Measurements from ENCODE around the gene PADI1.

Gene PADI1

DNA sequence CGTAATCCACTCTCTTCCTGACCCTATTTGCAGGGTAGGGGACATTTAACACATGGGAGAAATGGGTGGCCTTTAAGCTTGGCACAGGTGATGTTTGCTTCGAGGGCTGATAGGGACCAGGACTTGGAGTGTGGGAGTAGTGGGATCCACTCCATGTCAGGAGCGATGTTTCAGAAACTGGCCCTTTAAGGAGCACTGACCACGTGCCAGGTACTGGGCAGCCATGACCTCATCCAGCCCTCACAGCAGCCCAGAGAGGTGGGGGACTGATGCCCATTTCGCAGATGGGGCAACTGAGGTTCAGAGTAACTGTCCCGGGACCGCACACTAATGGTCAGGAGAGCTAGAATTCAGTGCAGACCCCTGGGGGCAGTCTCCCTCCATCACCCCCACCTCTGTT lies 55.3 kb downstream of the PADI1 start:
- TF ChIP-seq, protein P1, sequence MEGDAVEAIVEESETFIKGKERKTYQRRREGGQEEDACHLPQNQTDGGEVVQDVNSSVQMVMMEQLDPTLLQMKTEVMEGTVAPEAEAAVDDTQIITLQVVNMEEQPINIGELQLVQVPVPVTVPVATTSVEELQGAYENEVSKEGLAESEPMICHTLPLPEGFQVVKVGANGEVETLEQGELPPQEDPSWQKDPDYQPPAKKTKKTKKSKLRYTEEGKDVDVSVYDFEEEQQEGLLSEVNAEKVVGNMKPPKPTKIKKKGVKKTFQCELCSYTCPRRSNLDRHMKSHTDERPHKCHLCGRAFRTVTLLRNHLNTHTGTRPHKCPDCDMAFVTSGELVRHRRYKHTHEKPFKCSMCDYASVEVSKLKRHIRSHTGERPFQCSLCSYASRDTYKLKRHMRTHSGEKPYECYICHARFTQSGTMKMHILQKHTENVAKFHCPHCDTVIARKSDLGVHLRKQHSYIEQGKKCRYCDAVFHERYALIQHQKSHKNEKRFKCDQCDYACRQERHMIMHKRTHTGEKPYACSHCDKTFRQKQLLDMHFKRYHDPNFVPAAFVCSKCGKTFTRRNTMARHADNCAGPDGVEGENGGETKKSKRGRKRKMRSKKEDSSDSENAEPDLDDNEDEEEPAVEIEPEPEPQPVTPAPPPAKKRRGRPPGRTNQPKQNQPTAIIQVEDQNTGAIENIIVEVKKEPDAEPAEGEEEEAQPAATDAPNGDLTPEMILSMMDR (conservative IDR thresholded peaks at IDR 0.05; ENCODE audit: low read depth) = no peak
- peak overlapping the region; percentile 89 for H3K27ac ChIP-seq
- ChIA-PET POLR2A (ENCODE audit: low non-redundant PET) (no interaction called here), CTCF (no interaction called here)
- no peak for DNase-seq (ENCODE audit: low spot score)

DNA sequence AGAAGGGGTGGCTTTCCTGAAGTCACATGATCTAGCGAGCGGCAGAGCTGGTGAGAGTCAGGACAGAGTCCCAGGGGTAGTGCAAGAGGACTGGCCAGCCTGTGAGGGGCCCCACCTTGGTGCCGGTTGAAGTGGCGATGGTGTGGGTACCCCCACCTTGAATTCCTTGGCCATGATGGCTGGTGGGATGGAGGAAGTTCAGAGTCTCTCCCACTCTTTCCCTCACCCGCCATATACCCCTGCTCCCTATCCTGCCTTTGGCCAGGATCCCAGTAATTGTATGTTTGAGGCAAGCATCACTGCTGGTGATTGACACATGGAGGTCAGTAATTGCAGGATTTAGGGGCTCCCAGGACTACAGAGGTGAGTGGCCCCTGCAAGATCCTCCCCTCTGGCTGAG lies 55.8 kb downstream of the PADI1 start:
- peak overlapping the region; percentile 89 for H3K27ac ChIP-seq
- no peak for DNase-seq (ENCODE audit: low spot score)
- ChIA-PET CTCF (no interaction called here), POLR2A (ENCODE audit: low non-redundant PET) (no interaction called here)
- TF ChIP-seq, protein P1 (conservative IDR thresholded peaks at IDR 0.05; ENCODE audit: low read depth) = no peak

DNA sequence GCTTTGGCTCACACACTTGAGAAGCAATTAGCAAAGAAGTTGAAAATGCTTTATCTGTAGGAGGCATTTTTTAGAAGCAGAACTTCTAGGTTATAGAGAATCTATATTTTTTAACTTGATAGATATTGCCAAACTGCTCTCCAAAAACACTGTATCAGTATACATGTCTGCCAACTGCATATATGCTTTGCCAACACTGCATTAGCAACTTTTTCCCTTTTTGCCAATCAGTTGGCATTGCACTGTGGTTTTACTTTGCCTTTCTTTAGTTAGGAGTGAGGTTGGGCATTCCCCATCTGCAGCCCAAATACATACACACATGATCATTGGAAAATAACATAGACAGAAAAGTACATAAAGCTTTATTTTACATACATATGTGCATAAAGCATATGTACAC lies 59.0 kb downstream of the PADI1 start:
- TF ChIP-seq, protein P1 (conservative IDR thresholded peaks at IDR 0.05; ENCODE audit: low read depth) = no peak
- POLR2A ChIA-PET (ENCODE audit: low non-redundant PET) = no interaction called here
- CTCF ChIA-PET = interaction anchor here (0.7 to 1.5 kb wide), 2 partner anchors 10 to 983 kb away, joined by 3 to 4 read pairs; no protein-coding TSS in a partner anchor
- DNase-seq (ENCODE audit: low spot score) = no peak
- no peak overlapping the region for H3K27ac ChIP-seq

DNA sequence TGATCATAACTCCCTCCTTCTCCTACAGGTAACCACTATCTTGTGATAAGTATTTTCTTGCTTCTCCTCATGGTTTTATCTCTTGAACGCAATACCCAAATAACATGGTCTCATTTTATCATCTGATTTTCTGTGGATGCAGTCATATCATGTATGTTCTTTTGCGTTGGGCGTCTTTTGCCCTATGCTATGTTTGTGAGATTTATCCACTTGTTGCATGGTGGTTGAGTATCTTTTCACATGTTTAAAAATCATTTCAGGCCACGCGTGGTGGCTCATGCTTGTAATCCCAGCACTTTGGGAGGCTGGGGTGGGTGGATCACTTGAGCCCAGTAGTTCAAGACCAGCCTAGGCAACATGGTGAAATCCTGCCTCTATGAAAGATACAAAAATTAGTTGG lies 59.5 kb downstream of the PADI1 start:
- CTCF ChIA-PET = interaction anchor here (0.7 kb wide), 2 partner anchors 72 to 983 kb away, joined by 3 to 4 read pairs; no protein-coding TSS in a partner anchor

DNA sequence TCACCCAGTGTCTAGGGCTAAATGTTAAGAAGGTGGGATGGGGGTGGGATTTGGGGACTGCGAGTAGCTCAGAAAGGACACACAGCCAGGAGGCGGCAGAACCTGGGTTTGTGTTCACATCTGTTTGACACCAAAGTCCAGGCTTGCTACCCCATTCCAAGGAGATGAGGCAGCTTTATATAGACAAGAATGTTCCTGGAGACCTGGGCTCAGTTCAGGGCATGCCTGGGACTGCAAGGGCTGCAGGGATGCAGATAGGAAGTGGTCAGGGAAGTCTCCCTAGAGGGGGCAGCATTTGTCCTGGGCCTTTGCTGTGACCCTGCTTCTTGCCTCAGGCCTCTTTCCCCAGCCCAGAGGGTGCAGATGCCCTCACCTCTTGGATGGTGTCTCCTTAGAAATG lies 60.2 kb downstream of the PADI1 start:
- peak overlapping the region; percentile 85 for H3K27ac ChIP-seq
- POLR2A ChIA-PET (ENCODE audit: low non-redundant PET) = no interaction called here
- TF ChIP-seq, protein P1 (conservative IDR thresholded peaks at IDR 0.05; ENCODE audit: low read depth) = no peak; the same call in 1 of the 2 replicates
- CTCF ChIA-PET = interaction anchor here (0.7 to 0.8 kb wide), 2 partner anchors 11 to 71 kb away, joined by 3 to 6 read pairs; no protein-coding TSS in a partner anchor
- peak; percentile 68 for DNase-seq (ENCODE audit: low spot score)

More for the DNA sequence above, 59.5 kb downstream of the PADI1 start:
- POLR2A ChIA-PET (ENCODE audit: low non-redundant PET) = no interaction called here
- peak overlapping the region; percentile 85 for H3K27ac ChIP-seq
- DNase-seq (ENCODE audit: low spot score) = no peak
- TF ChIP-seq, protein P1 (conservative IDR thresholded peaks at IDR 0.05; ENCODE audit: low read depth) = no peak

DNA sequence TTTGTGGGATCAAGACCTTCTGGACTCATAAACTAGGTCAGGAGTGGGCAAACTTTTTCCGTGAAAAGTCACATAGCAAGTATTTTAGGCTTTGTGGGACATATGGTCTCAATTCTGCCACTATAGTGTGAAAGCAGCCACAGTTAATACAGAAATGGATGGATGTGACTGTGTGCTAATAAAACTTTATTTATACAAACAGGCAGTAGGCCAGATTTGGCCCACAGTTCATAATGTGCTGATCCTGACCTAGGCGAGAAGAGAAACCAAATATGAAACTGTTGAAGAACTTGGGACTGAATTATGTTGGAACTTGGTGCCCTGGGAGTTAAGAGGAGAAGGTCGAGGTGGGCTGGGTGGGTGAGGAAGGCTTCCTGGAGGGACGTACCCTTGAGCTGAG lies 61.0 kb downstream of the PADI1 start:
- TF ChIP-seq, protein P1 (conservative IDR thresholded peaks at IDR 0.05; ENCODE audit: low read depth) = no peak
- DNase-seq (ENCODE audit: low spot score) = no peak
- H3K27ac ChIP-seq = peak overlapping the region; percentile 85
- POLR2A ChIA-PET (ENCODE audit: low non-redundant PET) = no interaction called here
- CTCF ChIA-PET = no interaction called here

All from RWPE1 (cell line).